Measurements from ENCODE around the gene KIAA1671.
"Not testable (repeated sequence)": the region's sequence is repeated elsewhere in the genome, so short reads cannot be mapped to it uniquely, and the experiment has no call there.

KIAA1671 gene

DNA sequence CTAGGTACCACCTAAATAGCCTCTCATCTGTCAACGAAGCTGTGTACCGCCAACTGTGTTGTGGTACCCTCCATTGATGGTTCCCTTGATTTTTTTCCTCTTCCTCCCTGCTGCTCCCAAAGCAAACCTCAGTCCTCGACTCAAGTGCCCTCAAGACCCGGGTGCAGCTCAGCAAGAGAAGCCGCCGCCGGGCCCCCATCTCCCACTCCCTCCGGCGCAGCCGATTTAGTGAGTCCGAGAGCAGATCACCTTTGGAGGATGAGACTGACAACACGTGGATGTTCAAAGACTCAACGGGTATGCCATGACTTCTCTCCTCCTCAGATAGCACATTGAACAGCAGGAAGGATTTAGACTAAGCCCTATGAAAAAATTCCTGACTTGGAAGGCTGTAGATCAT, 224.7 kb downstream of the KIAA1671 start:
- no peak for DNase-seq

GRCh38 chr22:25177895-25178294, 225.4 kb downstream of the KIAA1671 start:
- DNase-seq: no peak

GRCh38 chr22:25178348-25178747, 225.8 kb downstream of the KIAA1671 start:
- DNase-seq: not testable (repeated sequence)

- DNase-seq: not testable (repeated sequence)
Measured at GRCh38 chr22:25178869-25179631, 226.5 kb downstream of the KIAA1671 start.

DNA sequence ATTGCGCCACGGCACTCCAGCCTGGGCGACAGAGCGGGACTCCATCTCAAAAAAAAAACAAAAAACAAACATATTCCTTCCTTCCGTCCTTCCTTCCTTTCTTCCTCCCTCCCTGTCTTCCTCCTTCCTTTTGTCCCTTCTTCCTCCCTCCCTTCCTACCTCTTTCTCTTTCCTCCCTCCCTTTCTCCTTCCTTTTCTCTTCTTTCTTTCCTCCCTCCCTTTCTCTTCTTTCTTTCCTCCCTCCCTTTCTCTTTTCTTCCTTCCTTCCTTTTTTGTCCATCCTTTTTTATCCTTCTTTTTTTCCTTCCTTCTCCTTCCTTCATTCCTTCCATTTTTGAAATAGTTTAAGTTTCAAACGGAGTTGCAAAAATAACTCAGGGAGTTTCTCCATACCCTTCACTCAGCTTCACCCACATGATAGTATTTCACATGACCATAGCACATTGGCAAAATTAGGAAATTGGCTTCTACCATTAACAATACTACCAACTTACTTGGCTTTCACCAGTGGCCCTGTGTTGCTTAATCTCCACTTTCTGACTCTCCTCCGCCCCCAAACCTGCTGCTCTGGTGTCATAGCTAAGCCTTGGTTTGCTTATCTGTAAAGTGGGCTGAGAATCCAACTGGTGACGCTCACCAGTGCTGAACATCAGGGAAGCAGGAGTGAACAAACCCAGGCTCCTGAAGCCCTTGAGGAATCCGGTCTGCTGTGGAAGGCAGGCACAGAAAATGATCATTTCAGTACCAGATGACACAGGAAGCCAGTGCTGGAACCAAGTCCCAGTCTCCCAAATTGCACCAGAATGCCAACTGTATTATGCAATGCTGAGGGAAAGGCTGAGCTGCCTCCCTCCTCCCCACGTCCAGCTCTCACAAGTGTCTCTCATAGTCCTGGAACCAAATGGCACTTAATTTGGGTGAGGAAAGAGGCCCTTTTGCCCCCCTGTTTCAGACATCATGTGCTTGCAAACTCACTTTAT, 229.9 kb downstream of the KIAA1671 start:
- no peak for DNase-seq

DNA sequence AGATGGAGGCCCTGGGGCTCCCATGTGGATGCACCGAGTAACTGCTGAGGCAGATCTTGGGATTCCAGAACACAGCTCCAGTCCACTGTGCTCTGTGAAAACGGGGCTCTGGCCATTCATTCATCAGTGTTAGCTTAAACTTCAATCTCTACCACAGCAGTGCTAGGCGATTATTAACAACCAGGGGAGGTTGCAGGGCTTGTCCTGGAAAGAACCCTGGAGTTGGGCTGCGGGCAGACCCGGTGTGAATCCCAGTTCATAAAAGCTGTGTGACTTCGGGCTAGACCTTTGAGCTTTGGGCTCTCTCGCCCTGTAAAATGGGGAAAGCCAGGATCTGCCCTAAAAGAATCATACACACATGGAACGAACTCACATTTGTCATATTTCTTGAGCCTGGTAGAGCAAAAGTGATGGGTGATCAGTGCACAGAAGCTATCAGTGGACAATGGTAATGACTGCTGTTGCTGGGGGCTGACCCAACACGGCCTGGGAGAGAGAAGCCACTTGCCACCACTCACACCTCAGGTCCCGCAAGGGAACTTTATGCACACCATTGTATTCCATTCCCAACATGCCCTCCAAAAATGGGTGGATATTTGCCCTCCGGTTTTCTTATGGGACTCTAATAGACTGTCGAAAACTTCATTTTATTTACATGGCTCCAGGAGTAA, 231.6 kb downstream of the KIAA1671 start:
- DNase-seq: no peak

DNA sequence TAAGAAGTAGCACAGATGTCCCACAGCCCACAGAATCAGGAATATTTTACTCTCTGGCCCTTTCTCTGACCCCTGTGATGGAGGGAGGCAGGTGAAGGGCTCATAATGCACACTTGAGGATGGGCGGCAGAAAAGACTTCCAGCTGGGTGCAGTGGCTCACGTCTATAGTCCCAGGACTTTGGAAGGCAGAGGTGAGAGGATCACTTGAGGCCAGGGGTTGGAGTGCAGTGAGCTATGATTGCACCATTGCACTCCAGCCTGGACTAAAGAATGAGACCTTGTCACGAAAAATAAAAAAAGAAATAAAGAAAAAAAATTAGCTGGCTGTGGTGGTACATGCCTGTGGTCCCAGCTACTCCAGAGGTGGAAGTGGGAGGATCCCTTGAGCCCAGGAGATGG, 233.6 kb downstream of the KIAA1671 start:
- DNase-seq: no peak

GRCh38 chr22:25187469-25187868, 235.0 kb downstream of the KIAA1671 start:
- DNase-seq: no peak

DNA sequence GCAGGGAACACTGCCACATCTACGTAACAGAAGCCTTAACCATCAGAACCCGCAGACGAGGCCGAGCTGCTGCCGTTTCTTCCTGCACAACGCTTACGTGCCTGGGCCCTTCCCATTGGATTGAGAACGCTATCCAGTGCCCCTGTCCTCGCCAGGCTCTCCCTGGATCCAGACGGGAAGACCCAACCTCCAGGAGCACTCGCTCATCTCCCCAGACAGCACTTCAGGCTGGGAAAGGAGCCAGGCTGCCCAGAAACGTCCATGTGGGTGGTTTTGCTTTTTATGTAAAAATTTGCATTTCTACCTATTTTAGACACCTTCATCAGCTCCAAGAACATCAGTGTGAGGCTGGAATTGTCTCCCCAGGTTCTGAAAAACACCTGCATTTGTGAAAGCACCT, 239.9 kb downstream of the KIAA1671 start:
- DNase-seq: no peak

DNA sequence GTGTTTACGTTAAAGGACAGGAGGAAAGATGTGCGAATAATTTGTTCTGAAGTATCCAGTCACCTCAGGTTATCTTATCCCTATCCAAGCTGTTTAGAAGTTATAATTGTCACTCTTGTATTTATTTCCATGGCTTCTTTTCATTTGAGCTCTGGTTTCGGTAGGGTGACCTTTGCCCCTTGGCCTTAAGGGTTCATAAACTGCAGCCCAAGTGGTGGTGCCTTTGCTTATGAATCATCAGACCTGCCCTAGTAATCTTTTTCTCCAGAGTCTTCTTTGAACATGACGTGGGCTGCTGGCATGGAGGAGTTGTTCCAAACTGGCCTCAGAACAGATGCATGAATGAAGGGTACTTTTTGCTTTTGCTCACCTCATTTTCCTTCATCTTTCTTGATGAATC, 240.6 kb downstream of the KIAA1671 start:
- DNase-seq: no peak

DNA sequence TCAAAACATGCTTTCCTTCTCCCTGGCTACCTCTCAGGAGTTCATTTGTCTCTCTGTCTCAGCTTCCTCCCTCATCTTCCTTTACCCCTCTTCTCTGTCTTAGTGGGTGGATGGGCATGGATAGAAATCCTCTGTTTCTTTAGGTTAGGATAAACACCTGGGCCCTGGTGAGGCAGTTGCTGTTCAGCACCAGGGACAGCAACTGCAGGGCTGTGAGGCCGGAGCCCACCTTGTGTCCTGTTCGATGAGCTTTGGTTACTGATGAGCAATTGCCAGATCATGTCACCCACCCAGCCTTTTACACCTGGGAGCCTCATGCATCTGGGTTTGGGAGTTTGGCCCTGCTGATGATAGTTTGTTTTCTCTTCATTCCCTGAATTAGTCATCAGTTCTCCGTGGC, 241.0 kb downstream of the KIAA1671 start:
- no peak for DNase-seq

DNA sequence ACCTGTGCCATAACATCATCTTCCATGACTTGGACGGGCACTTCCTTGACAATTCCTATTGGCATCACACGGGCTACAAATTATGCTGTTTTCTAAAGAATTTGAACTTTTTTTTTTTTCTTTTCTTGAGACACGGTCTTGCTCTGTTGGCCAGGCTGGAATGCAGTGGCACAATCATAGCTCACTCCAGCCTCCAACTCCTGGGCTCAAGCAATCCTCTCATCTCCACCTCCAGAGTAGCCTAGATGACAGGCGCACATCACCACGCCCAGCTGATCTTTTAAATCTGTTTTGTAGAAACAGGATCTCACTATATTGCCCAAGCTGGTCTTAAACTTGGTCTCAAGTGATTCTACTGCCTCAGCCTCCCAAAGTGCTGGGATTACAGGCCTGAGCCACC, 243.8 kb downstream of the KIAA1671 start:
- DNase-seq: no peak

GRCh38 chr22:25197340-25197739, 244.8 kb downstream of the KIAA1671 start:
- DNase-seq: no peak

DNA sequence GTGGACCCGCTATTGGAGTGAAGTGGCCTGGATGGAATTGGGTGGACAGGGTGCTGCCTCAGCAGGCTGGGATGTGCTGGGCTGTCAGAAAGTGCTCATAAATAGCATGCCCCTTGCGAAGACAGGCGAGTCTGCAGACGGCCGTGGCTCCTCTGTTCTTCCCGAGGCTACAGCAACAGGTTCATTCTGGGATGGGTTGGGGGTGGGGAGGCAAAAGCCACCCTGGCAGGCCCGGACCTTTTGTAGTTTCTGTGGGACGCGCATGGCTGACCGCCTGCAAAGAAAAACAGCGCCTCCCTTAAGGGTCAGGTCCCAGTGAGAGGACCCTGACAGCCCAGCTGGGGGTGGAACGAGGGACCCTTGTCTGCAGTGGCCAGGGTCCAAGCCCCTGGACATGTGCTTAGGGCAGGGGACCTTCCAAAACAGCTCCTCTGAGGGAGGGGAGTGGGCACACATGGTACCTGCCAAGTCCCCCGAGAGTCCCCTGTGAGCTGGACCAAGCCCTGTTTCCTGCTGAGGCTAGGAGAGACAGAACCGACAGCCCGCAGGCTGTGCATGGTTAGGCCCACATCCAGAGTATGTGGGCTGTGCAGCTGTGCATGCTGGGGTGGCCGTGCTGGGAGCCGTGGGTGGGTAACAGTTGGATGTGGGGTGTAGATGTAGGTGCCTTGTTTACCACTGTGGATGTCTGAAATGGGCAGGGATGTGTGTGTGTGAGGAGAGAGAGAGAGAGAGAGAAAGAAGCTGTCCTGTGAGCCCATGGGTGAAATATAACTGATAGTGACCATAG, 247.4 kb downstream of the KIAA1671 start, which contains the start of gene CRYBB3:
CRYBB3 (plus strand) TSS at position 128 of the 790 bp plus-strand sequence. CDS start 1,539 bp downstream, outside the sequence.
- DNase-seq: no peak

- DNase-seq: no peak
Measured at GRCh38 chr22:25200967-25201366, 248.5 kb downstream of the KIAA1671 start.

DNA sequence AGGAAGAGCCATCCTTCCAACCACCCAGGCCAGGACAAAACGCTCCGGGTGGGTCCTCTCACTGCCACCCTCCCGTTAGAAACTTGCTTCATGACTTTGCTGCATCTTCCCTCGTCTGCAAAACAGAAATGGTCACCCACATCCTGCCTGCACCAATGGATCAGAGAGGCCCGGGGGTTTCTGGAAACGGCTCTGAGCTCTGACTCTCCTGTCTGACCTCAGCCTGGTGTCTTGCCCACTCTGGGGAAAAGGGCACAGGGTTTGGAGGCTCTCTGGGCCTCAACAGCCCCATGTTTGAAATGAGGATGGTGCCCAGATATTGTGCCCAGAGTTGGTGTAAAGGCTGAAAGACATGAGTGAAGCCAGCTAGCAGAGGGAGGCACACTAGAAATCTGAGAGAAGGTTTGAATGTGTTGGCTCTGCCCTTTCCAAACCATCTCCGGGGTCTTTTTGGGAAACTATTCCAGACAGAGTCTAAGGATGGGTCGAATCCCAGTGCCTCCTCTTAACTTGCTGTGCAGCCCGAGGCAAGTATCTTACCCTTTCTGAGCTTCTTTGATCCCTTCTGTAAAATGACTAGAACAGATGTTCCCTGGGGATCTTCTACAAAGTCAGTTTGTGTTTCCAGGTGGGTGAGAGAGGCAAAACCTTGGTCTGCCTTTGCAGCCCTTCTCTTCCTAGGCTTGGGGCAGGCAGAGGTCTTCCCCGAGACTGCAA, 249.2 kb downstream of the KIAA1671 start:
- DNase-seq: no peak

GRCh38 chr22:25202290-25202921, 249.9 kb downstream of the KIAA1671 start:
- peak; percentile 27 to 48 for DNase-seq

GRCh38 chr22:25203082-25203481, 250.6 kb downstream of the KIAA1671 start:
- no peak for DNase-seq

DNA sequence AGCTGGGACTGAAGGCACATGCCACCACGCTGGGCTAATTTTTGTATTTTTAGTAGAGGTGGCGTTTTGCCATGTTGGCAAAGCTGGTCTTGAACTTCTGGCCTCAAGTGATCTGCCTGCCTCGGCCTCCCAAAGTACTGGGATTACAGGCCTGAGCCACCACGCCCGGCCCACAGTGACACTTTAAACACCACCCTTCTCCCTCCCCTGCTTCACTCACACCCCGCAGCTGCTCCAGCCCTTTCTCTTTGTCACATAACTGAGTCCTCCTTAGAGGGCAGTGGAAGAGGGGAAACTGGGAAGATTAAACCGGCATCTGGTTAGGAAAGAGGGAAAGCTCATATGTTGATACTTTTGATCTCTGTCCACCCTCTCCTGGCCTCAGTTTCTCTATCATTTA, 252.0 kb downstream of the KIAA1671 start:
- not testable (repeated sequence) for DNase-seq

- DNase-seq: no peak
Measured at GRCh38 chr22:25205847-25206246, 253.3 kb downstream of the KIAA1671 start.

DNA sequence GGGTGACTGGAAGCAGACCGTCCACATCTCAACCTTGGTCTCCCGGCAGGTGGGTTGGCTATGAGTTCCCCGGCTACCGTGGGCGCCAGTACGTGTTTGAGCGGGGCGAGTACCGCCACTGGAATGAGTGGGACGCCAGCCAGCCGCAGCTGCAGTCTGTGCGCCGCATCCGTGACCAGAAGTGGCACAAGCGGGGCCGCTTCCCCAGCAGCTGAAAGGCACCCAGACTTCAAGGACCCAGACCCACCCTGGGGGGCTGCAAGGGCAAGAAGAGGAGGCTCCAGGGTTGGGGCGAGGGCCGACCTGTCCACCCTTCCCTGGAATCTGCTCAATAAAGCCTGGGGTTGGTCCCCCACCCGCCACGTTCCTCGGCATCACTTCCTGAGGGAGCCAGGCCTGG, 254.5 kb downstream of the KIAA1671 start:
- no peak for DNase-seq
